Stimulated activated CD4-positive, alpha-beta T cell treated with anti-CD3 and anti-CD28 coated beads, Interleukin-4, amount 100 ng/mL, for 4 hours (primary cell): ENCODE results near the gene CCNG2.

Source experiments
- DNase-seq, 2 experiments: peaks; one replicate each; pipeline ENCODE4 v3.0.0-alpha.2; 2020

CCNG2 gene

GRCh38 chr4:77181720-77182119 lies 24.7 kb downstream of the CCNG2 start:
- no peak for DNase-seq

- DNase-seq = no peak
These were observed 26.9 kb downstream of the CCNG2 start for GRCh38 chr4:77183777-77184420.

DNA sequence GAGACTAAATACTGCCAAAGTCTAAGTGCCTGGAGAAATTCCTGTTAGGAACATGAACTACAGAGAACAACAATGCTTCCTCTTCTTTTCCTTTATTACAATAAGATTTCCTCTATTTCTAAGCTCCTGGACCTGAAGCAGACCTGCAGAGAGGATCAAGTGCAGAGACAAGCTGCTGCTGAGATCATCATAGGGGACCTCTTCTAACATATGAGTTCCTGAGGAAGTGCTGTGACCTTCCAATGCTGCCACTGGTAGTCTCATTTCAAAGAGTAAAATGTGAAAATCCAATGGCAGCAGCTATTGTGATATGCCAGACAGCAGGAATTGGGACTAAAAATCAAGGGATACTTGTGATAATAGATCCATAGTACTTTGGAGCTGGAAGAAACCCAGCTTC lies 28.0 kb downstream of the CCNG2 start:
- DNase-seq = no peak

GRCh38 chr4:77185686-77186085 lies 28.7 kb downstream of the CCNG2 start:
- DNase-seq = no peak

DNA sequence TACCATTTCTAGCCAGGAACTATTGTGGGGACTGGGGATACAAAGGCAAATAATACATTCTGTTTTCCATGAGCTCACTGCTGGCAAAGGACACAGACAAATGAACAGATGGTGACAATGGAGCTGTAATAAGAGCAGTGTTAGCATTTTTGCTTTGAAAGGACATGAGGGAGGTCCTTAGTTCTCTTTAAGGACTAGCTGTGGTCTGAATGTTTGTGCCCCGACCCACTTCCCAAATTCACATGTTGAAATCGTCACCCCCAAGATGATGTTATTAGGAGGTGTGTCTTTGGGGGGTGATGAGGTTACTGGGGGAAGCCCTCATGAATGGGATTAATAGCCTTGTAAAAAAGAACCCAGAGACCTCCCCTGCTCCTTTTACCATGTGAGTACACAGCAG lies 30.3 kb downstream of the CCNG2 start:
- DNase-seq = no peak

- no peak for DNase-seq
These were observed 31.7 kb downstream of the CCNG2 start for GRCh38 chr4:77188498-77189220.

GRCh38 chr4:77189412-77189811 lies 32.4 kb downstream of the CCNG2 start:
- no peak for DNase-seq

DNA sequence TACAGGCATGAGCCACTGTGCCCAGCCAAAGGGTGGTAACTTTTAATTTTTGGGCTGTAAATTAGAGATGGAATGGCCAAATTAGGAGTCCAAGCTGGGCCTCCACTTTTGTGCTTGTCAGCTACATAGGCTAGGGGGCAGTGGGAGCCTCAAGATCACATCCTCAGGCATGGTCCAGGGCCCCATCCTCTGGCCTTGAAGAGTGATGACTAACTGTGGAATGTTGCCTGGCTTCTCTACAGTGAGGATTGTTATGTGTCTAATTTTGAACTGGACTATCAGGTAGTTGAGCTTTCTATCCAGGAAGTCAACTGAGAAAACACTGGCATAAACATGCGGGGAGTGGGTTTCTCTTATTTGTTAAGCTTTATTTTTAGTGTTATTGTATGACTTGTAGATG lies 33.0 kb downstream of the CCNG2 start:
- no peak for DNase-seq

GRCh38 chr4:77193046-77193445 lies 36.0 kb downstream of the CCNG2 start:
- DNase-seq = no peak

- DNase-seq = peak; percentile 57 to 77
These were observed 36.6 kb downstream of the CCNG2 start for GRCh38 chr4:77193511-77194102.

- no peak for DNase-seq
These were observed 37.4 kb downstream of the CCNG2 start for GRCh38 chr4:77194366-77194765.

GRCh38 chr4:77194989-77195388 lies 38.0 kb downstream of the CCNG2 start:
- DNase-seq = no peak

GRCh38 chr4:77196866-77197265 lies 39.9 kb downstream of the CCNG2 start:
- DNase-seq = no peak

GRCh38 chr4:77197361-77197760 lies 40.4 kb downstream of the CCNG2 start:
- no peak for DNase-seq

GRCh38 chr4:77197831-77198230 lies 40.8 kb downstream of the CCNG2 start:
- no peak for DNase-seq

DNA sequence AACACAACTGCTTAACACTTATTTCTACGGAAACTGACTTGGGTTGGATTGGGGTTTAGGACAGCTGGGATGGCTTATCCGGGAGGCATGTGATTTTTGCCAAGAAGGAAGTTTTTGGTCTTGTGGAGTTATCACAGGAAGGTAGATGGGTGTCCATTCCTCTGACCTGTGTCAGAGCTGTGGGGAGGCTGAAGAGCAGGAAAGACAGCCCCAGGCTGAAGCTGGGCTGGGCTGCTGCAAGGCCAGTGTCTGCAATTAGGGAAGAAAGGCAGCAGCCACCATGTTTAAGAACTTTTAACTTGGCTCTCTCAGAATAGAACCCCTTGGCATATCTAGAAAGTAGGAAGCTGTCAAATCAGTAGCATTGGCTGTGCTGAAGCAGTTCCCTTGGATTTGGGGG lies 42.3 kb downstream of the CCNG2 start:
- DNase-seq = no peak

GRCh38 chr4:77199701-77200100 lies 42.7 kb downstream of the CCNG2 start:
- DNase-seq = no peak

- no peak for DNase-seq
These were observed 44.3 kb downstream of the CCNG2 start for GRCh38 chr4:77201343-77201742.

DNA sequence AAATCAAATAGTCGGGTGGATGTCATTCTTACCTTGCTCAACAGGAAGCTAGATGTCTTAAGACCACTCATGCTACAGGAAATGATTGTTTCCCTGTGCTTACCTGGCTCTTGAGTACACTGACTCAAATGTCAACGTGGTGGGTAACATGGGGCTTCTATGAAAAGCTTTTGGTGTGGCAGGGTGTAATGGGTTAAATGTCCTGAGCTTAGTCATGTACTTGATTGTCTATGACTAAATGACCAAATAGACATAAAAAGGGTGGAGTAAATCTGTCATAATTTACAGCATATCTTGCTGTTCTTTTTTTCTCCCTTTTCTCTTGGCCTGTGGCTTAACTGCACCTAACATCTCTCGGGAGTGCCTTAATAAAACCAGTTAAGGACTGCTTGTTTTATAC lies 44.9 kb downstream of the CCNG2 start:
- DNase-seq = no peak

DNA sequence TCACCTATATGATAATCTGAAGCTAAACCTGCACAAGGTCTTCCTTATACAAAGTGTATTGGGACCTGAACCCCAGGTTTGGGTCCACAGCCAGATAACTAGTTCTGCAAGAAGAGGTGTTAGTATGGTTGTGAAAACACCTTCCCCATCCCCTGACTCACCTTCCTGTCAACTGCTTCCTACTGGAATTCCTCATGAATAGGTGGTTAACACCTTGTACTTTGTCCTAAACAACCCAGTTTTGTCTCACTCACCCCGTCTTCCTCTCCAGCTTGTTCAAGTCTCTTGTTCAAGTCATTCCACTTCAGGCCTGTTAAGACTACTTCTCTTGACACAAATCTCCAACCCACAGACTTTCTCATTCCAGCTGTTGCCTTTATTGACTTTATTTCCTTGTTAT lies 45.5 kb downstream of the CCNG2 start:
- DNase-seq = no peak

- DNase-seq = peak; percentile 33 to 48
These were observed 46.6 kb downstream of the CCNG2 start for GRCh38 chr4:77203380-77204197.

GRCh38 chr4:77204621-77205020 lies 47.6 kb downstream of the CCNG2 start:
- DNase-seq = no peak

DNA sequence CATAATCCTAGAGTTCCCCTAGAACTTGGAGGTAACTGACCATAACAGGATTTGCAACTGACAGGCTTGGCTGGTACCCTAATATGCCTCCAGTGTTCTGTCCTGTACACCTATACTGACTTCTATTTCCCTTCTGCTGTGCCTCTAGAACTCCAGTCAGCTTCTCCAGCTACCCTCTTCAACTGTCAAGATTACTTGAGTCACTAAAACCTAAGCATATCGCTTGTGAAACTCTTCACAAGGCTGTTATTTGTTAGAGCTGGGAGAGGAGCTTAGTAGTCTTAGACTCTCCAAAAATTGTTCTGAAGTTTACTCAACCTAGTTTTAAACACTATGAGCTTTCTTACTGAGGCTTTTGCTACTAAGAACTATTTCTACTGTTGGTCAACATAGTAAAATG lies 52.0 kb downstream of the CCNG2 start:
- DNase-seq = no peak

- no peak for DNase-seq
These were observed 52.9 kb downstream of the CCNG2 start for GRCh38 chr4:77209936-77210335.
